ENCODE results near the gene SCGB1C1. TPM values are rescaled to one million over a fixed set of nuclear protein-coding genes. Genes with fewer than 3 reads are reported as not detected.
"Not testable (repeated sequence)": the region's sequence is repeated elsewhere in the genome, so short reads cannot be mapped to it uniquely, and the experiment has no call there.

SCGB1C1 gene
- total and polyA plus RNA-seq, 8 donors, result 0.41 to 1.1 (median 0.67) TPM; not detected in 4

DNA sequence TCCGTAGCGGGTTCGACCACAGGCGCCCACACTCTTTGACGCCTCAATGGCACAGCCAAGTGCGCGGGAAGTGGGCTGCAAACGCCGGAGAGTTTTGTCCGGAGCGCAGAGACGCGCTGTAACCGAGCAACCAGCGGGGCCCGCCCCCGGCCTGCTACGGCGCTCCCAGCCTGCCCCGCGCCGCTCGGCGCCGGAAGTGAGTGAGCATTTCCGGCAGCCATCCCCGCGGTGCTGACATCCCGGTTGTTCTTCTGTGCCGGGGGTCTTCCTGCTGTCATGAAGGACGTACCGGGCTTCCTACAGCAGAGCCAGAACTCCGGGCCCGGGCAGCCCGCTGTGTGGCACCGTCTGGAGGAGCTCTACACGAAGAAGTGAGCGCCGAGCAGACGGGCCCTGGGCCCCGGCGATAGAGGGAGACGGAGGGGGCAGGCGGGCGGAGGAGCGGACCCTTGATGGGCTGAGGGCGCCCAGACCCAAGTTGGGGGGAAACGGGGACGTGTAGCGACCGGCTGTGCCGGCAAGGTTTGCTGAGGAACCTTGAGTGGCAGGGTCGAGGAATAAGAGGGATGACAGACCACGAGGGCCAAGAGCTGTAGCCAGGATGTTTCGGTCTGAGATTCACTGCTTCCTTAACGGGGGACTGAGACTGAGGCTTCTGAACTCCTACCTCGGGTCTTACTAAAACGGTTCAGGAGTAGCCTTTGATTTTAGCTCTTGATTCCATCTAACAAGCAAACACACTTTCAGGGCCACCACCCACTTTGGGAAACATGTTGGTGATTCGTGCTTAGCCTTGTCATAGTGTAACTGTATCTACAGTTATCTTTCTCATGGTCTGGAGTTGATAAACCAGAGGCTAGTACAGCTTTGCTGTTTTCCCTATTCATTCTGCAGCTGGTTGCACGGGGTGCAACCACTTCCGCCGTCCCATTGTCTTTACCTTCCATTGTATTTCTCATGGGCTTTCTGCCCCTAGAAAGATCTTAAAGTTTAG, 44.2 kb downstream of the SCGB1C1 start, which contains the start of gene PSMD13:
TSS of gene PSMD13 (plus strand) at position 203 of the 994 bp plus-strand sequence. CDS start at position 277, 74 bp downstream.
- TF ChIP-seq, protein P1, sequence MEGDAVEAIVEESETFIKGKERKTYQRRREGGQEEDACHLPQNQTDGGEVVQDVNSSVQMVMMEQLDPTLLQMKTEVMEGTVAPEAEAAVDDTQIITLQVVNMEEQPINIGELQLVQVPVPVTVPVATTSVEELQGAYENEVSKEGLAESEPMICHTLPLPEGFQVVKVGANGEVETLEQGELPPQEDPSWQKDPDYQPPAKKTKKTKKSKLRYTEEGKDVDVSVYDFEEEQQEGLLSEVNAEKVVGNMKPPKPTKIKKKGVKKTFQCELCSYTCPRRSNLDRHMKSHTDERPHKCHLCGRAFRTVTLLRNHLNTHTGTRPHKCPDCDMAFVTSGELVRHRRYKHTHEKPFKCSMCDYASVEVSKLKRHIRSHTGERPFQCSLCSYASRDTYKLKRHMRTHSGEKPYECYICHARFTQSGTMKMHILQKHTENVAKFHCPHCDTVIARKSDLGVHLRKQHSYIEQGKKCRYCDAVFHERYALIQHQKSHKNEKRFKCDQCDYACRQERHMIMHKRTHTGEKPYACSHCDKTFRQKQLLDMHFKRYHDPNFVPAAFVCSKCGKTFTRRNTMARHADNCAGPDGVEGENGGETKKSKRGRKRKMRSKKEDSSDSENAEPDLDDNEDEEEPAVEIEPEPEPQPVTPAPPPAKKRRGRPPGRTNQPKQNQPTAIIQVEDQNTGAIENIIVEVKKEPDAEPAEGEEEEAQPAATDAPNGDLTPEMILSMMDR (IDR thresholded peaks at IDR 0.05), result no peak
- peak within 1 kb of the TSS; percentile 87 to 99 (median 92) for H3K4me3 ChIP-seq
- FAIRE-seq (no peak), ATAC-seq (peak; percentile 92 to 97 (median 92)), DNase-seq (peak; percentile 80 to 93 (median 84))
- peaks cover 7 to 23% (median 9%) of the 10 kb centered on the region in 3 donors for H3K4me1 ChIP-seq
- intact Hi-C loops (cut with DNase I), result no loop called here
- H3K36me3 ChIP-seq, result no peaks in the 10 kb centered on the region
- peak within 1 kb of the TSS; percentile 83 to 95 (median 92) for H3K27ac ChIP-seq
- no peaks in the 10 kb centered on the region for H3K27me3 ChIP-seq
- WGBS, 2 donors, result 1% methylated on average over 62 of the region's 62 CpGs
- H3K9me3 ChIP-seq, result no peaks in the 10 kb centered on the region

DNA sequence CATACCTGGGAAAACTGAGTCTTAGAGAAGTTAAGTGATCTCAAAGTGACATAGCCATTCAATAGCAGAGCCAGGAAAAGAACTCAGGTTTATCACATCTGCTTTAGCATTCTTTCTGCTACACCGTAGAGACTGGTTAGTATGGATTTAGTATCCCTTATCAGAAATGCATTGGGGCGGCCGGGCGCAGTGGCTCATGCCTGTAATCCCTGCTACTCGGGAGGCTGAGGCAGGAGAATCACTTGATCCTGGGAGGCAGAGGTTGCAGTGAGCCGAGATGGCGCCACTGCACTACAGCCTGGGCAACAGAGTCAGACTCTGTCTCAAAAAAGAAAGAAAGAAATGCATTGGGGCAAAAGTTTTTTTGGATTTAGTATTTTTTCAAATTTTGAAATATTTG, 45.5 kb downstream of the SCGB1C1 start:
- H3K9me3 ChIP-seq; intact Hi-C loops (cut with DNase I); DNase-seq; FAIRE-seq; H3K27me3 ChIP-seq; H3K27ac ChIP-seq; ATAC-seq; H3K36me3 ChIP-seq; H3K4me3 ChIP-seq: not testable (repeated sequence)
- H3K4me1 ChIP-seq, result peaks cover 7 to 23% (median 9%) of the 10 kb centered on the region in 3 donors
- 70 to 77% methylated on average over 7 of the region's 7 CpGs for WGBS, 2 donors

GRCh38 chr11:240315-240714, 47.4 kb downstream of the SCGB1C1 start:
- Histone ChIP-seq H3K36me3 (peaks cover 0 to 17% (median 0%) of the 10 kb centered on the region in 3 donors), H3K9me3 (no peaks in the 10 kb centered on the region), H3K4me1 (peaks cover 4 to 18% (median 7%) of the 10 kb centered on the region in 3 donors), H3K4me3 (no peak overlapping the region), H3K27me3 (no peaks in the 10 kb centered on the region), H3K27ac (no peak overlapping the region)
- DNase-seq (no peak), ATAC-seq (no peak), FAIRE-seq (no peak)
- intact Hi-C loops (cut with DNase I), result no loop called here
- TF ChIP-seq, protein P1 (IDR thresholded peaks at IDR 0.05), result no peak
- 25 to 38% methylated on average over 1 of the region's 1 CpG for whole genome bisulfite sequencing, 2 donors

GRCh38 chr11:241634-242033, 48.8 kb downstream of the SCGB1C1 start:
- 91 to 92% methylated on average over 5 of the region's 5 CpGs for WGBS, 2 donors
- Histone ChIP-seq H3K4me3 (no peak overlapping the region), H3K9me3 (no peaks in the 10 kb centered on the region), H3K4me1 (peaks cover 4 to 15% (median 7%) of the 10 kb centered on the region in 3 donors), H3K36me3 (peaks cover 0 to 25% (median 0%) of the 10 kb centered on the region in 3 donors), H3K27me3 (no peaks in the 10 kb centered on the region), H3K27ac (no peak overlapping the region)
- intact Hi-C loops (cut with DNase I), result no loop called here
- FAIRE-seq (no peak), DNase-seq (no peak), ATAC-seq (no peak)
- TF ChIP-seq, protein P1 (IDR thresholded peaks at IDR 0.05), result no peak

Other genes with a start within 250 kb of the SCGB1C1 start
- gene BET1L, start 14.3 kb downstream of the SCGB1C1 start, total RNA-seq, result 10 to 100 TPM; 29.8 to 53.4 (median 48.8) TPM
- gene BET1L, start 14.3 kb downstream of the SCGB1C1 start, polyA plus RNA-seq, result 10 to 100 TPM; 27.7 to 30.7 TPM
- 10 to 100 TPM; 29.7 to 49.3 (median 40.9) TPM for gene RIC8A, start 14.6 kb downstream of the SCGB1C1 start, total RNA-seq
- gene RIC8A, start 14.6 kb downstream of the SCGB1C1 start, polyA plus RNA-seq, result 10 to 100 TPM; 39.6 to 47.1 TPM
- gene SIRT3, start 43.3 kb downstream of the SCGB1C1 start, total RNA-seq, result 10 to 100 TPM in 4 of 6 donors, 1 to 10 TPM in 2; 7.7 to 13.2 (median 10.9) TPM
- 10 to 100 TPM; 21.4 to 25.1 TPM for gene SIRT3, start 43.3 kb downstream of the SCGB1C1 start, polyA plus RNA-seq
- gene PSMD13, start 43.9 kb downstream of the SCGB1C1 start, total RNA-seq, result 10 to 100 TPM; 35.5 to 48.3 (median 41.9) TPM
- gene PSMD13, start 43.9 kb downstream of the SCGB1C1 start, polyA plus RNA-seq, result 100 to 1,000 TPM in 1 of 2 donors, 10 to 100 TPM in 1; 97.5 to 118 TPM
- under 1 TPM in 4 of 6 donors, not detected in 2; 0.19 to 0.23 (median 0.20) TPM for gene NLRP6, start 85.3 kb downstream of the SCGB1C1 start, total RNA-seq
- gene NLRP6, start 85.3 kb downstream of the SCGB1C1 start, polyA plus RNA-seq, result under 1 TPM; 0.05 to 0.08 TPM
- 100 to 1,000 TPM in 4 of 6 donors, 10 to 100 TPM in 1, 1 to 10 TPM in 1; 8.9 to 534 (median 198) TPM for gene PGGHG, start 96.0 kb downstream of the SCGB1C1 start, total RNA-seq
- gene PGGHG, start 96.0 kb downstream of the SCGB1C1 start, polyA plus RNA-seq, result 1,000 to 10,000 TPM; 1,516 to 4,700 TPM
- not detected for gene IFITM5, start 106.4 kb downstream of the SCGB1C1 start, total RNA-seq
- gene IFITM5, start 106.4 kb downstream of the SCGB1C1 start, polyA plus RNA-seq, result 1 to 10 TPM in 1 of 2 donors, under 1 TPM in 1; 0.56 to 1.2 TPM
- 100 to 1,000 TPM in 2 of 6 donors, 10 to 100 TPM in 4; 32.1 to 120 (median 63.6) TPM for gene IFITM2, start 114.7 kb downstream of the SCGB1C1 start, total RNA-seq
- gene IFITM2, start 114.7 kb downstream of the SCGB1C1 start, polyA plus RNA-seq, result 100 to 1,000 TPM; 169 to 182 TPM
- gene IFITM1, start 121.0 kb downstream of the SCGB1C1 start, total RNA-seq, result 10 to 100 TPM in 5 of 6 donors, 1 to 10 TPM in 1; 10.0 to 45.2 (median 18.9) TPM
- gene IFITM1, start 121.0 kb downstream of the SCGB1C1 start, polyA plus RNA-seq, result 10 to 100 TPM; 40.7 to 54.5 TPM
- gene IFITM3, start 127.8 kb downstream of the SCGB1C1 start, total RNA-seq, result 100 to 1,000 TPM in 4 of 6 donors, 10 to 100 TPM in 2; 86.4 to 292 (median 135) TPM
- 100 to 1,000 TPM; 300 to 429 TPM for gene IFITM3, start 127.8 kb downstream of the SCGB1C1 start, polyA plus RNA-seq
- gene B4GALNT4, start 176.4 kb downstream of the SCGB1C1 start, total RNA-seq, result 1 to 10 TPM in 5 of 6 donors, under 1 TPM in 1; 0.95 to 4.8 (median 1.8) TPM
- 10 to 100 TPM in 1 of 2 donors, 1 to 10 TPM in 1; 6.8 to 25.9 TPM for gene B4GALNT4, start 176.4 kb downstream of the SCGB1C1 start, polyA plus RNA-seq
- gene PKP3, start 201.1 kb downstream of the SCGB1C1 start, total RNA-seq, result 10 to 100 TPM; 23.4 to 36.1 (median 26.2) TPM
- gene PKP3, start 201.1 kb downstream of the SCGB1C1 start, polyA plus RNA-seq, result 10 to 100 TPM; 33.8 to 50.5 TPM
- gene SIGIRR, start 221.9 kb downstream of the SCGB1C1 start, total RNA-seq, result 10 to 100 TPM; 39.2 to 62.1 (median 46.9) TPM
- gene SIGIRR, start 221.9 kb downstream of the SCGB1C1 start, polyA plus RNA-seq, result 100 to 1,000 TPM; 138 to 158 TPM
- gene ANO9, start 248.9 kb downstream of the SCGB1C1 start, total RNA-seq, result 10 to 100 TPM in 4 of 6 donors, 1 to 10 TPM in 2; 6.2 to 32.1 (median 12.5) TPM
- 10 to 100 TPM; 46.2 to 68.7 TPM for gene ANO9, start 248.9 kb downstream of the SCGB1C1 start, polyA plus RNA-seq

All from pancreas (tissue), 10 donors.